ACHN (cell line): ENCODE measurements around the gene LRSAM1.
"Not testable (repeated sequence)": the region's sequence is repeated elsewhere in the genome, so short reads cannot be mapped to it uniquely, and the experiment has no call there.

Experiments used
- DNase-seq: peaks from one replicate; pipeline ENCODE4 v3.0.0-alpha.2; 2015
- in situ Hi-C: cut with HindIII; loops from 2 replicates; pipeline ENCODE4 v1.10.0; 2017; ENCODE audit warnings: low sequenced_read_pairs, low pct_ligation_motif_present, low pct_unique_long_range_greater_than_20kb

The LRSAM1 gene

DNA sequence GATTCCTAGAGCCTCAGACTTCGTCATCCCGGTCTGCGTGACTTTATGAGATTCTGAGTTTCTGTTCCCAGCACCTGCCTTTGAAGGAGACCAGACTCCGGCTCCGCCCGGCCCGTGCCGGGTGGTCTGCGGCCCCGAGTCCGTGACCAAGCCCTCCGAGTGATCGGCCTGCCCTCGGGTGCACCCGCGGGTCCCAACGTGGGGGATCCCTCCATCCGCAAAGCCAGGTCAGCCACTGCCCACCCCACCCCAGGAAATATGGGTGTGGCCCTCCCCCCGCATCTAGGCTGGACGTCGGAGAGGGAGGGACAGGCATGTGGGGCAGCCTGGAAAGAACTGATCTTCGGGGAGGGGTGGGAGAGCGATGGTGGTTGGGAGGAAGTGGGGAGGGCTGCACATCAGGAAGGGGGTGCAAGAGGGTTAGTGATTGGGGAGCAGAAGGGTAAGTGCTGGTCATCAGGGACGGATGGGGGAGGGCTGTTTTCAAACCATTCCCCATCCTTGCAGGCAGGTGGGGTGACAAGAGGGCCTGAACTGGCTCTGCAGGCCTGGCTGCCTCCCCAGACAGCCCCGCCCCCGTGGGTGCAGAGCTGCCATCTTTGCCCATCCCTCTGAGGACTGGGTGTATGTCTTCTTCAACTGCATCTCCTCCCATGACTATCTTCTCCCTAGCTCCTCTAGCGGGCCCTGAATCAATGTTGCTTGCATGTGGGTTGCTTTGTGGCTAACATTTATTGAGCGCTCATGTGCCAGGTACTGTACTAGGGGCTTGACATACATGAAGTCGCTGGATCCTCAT, 747 bp downstream of the LRSAM1 start:
- peak; percentile 72 for DNase-seq
- in situ Hi-C loops, result no loop called here

GRCh38 chr9:127452691-127453090, 1.4 kb downstream of the LRSAM1 start:
- in situ Hi-C loops, result no loop called here

DNA sequence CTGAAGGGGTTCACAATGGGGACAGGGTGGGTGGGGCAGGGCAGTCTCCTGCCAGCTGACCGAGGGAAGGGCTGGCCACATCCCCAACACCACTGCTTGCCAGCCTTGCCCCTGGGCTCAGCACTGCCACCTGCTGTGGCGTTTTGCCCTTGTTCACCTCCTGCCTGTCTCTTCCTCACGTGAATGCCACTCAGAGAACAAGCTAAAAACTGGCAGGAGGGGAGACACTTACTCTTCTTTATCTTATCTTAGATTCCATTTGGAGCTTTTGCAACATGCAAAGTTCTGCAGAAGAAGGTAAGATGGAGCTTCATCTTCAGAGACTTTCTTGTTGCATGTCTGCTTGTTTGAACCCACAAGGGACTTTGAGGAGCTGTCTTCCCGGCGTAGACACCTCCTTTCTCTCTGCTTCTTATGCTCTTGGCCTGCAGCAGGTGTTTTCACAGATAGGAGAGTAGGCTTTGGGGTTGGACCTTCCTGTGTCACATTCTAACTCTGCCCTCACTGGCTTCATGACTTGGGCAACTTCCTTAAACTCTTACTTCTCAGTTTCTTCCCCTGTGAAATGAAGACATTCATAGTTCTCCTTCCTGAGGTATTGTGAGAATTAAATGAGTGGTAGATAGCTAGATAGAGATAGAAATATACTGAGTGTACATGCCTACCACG, 4.1 kb downstream of the LRSAM1 start:
- peak; percentile 35 for DNase-seq
- in situ Hi-C loops, result no loop called here

More at GRCh38 chr9:127452691-127453090, 1.4 kb downstream of the LRSAM1 start:
- peak; percentile 33 for DNase-seq

DNA sequence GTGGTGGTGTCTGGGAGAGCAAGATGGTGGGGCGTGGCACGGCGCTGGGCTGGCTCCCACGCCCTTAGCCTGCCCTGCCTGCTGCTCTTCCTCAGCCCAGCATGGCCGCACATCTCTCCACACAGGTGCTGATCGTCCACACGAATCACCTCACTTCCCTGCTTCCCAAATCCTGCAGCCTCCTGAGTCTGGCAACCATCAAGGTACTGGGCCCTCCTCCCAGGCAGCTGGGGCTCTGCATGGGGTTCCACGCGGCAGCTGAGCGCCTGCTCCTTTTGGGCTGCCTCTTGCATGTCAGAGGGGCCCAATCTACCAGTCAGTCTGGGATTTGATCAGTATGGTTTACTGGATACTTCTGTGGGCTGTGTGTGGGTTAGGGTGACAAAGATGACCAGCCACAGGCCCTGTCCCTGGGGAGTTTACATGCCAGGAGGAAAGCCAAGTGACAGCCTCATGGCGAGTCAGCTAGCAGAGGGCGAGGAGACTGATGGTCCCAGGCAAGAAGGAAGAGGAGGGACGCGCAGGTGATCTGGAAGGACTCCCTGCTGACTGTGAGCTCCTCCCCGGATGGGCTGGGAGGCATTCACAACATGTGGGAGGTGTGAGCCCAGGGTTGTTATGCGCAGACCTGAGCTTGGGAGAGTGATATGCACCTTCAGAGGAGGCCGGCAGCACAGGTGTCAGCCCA, 6.0 kb downstream of the LRSAM1 start:
- DNase-seq, result no peak
- in situ Hi-C loops, result no loop called here

DNA sequence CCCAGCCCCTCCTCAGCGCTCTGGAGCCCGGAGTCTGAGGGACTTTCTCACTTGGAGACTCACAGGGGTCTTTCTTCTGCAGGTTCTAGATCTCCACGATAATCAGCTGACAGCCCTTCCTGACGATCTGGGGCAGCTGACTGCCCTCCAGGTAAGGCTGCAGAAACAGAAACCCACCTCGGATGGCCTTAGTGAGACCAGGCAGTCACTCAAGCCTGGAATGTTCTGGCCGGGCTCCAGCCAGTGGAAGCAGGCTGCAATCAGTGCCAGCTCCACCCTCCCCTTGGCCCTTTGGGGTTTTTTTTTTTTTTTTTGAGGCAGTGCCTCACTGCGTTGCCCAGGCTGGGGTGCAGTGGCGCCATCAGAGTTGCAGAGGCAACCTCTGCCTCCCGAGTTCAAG, 7.6 kb downstream of the LRSAM1 start:
- in situ Hi-C loops, result no loop called here
- DNase-seq, result no peak

DNA sequence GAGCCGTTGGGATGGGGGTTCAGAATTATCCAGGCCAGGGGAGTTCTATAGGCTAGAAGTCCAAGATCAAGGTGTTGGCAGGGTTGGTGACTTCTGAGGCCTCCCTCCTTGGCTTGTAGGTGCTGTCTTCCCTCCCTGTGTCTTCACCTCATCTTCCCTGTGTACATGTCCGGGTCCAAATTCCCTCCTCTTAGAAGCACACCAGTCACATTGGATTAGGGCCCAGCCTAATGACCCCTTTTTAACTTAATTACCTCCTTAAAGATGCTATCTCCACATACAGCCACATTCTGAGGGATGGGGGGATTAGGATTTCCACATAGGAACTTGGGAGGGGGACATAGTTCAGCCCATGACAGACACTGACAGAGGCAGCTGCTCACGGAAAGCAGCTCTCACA, 12.1 kb downstream of the LRSAM1 start:
- in situ Hi-C loops, result no loop called here
- no peak for DNase-seq

DNA sequence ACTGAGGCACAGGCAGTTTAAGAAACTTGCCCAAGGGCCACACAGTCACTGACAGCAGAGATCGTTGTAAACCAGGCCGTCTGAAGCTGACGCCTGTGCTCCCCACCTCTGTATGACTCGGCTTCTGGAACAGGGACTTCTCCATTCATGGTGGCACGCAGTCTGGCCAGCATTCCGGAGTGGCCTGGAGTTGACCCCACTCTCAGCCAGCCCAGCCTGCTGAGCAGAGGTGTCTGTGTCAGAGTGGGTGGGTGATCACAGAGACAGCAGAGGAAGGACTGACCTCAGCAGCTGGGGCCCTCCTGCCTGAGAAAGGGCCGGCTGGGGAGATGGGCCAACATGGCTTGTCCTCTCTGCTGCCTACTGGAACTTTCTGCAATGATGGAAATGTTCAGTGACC, 12.6 kb downstream of the LRSAM1 start:
- in situ Hi-C loops, result no loop called here
- DNase-seq, result no peak

DNA sequence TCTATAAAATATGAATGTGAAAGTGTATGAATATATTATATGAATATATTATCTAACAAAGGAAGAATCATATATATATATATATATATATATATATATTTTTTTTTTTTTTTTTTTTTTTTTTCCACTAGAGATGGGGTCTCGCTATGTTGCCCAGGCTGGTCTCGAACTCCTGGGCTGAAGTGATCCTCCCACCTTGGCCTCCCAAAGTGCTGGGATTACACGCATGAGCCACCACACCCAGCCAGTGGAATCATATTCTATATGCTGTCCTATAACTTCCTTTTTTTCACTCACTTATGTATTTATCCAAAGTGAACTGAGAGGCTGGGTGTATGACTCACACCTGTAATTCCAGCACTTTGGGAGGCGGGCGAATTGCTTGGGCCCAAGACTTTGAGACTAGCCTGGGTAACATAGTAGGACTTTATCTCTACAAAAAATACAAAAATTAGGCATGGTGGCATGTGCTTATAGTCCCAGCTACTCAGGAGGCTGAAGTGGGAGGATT, 15.2 kb downstream of the LRSAM1 start:
- DNase-seq, in situ Hi-C loops: not testable (repeated sequence)

- in situ Hi-C loops, result no loop called here
- no peak for DNase-seq
Measured at GRCh38 chr9:127467621-127468020, 16.3 kb downstream of the LRSAM1 start.

- no peak for DNase-seq
- in situ Hi-C loops, result no loop called here
Measured at GRCh38 chr9:127470662-127471061, 19.4 kb downstream of the LRSAM1 start.

- DNase-seq, result no peak
- in situ Hi-C loops, result no loop called here
Measured at GRCh38 chr9:127473501-127473900, 22.2 kb downstream of the LRSAM1 start.

- no peak for DNase-seq
- in situ Hi-C loops, result no loop called here
Measured at GRCh38 chr9:127473932-127474331, 22.6 kb downstream of the LRSAM1 start.

GRCh38 chr9:127474592-127474991, 23.3 kb downstream of the LRSAM1 start:
- in situ Hi-C loops, result no loop called here
- DNase-seq, result no peak

DNA sequence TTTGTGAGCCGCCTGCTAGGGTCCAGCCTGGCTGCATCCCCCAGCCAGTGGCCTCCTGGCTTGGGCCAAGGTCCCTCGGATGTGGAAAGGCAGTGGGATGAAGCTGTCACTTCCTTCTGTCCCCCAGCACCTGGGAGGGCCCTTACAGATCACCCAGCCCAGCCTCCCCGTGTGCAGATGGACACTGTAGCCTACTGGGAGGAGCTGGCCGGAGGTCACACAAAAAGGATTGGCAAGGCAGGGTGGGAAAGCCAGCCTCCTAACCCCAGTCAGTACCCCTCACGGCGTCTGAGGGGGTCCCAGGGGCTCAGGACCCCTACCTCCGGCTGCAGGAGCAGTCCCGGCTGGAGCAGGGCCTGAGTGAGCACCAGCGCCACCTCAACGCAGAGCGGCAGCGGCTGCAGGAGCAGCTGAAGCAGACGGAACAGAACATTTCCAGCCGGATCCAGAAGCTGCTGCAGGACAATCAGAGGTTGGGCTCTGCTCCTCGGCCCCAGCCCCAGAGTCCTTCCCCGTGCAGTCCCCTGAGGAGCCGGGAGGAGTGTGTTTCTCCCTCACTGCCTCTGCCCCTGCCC, 28.3 kb downstream of the LRSAM1 start:
- DNase-seq, result no peak
- in situ Hi-C loops, result no loop called here

- DNase-seq, result no peak
- in situ Hi-C loops, result no loop called here
Measured at GRCh38 chr9:127482662-127483061, 31.4 kb downstream of the LRSAM1 start.

- in situ Hi-C loops, result no loop called here
Measured at GRCh38 chr9:127485995-127486394, 34.7 kb downstream of the LRSAM1 start.

GRCh38 chr9:127488946-127489345, 37.6 kb downstream of the LRSAM1 start:
- no peak for DNase-seq
- in situ Hi-C loops, result no loop called here

More at GRCh38 chr9:127485995-127486394, 34.7 kb downstream of the LRSAM1 start:
- no peak for DNase-seq

DNA sequence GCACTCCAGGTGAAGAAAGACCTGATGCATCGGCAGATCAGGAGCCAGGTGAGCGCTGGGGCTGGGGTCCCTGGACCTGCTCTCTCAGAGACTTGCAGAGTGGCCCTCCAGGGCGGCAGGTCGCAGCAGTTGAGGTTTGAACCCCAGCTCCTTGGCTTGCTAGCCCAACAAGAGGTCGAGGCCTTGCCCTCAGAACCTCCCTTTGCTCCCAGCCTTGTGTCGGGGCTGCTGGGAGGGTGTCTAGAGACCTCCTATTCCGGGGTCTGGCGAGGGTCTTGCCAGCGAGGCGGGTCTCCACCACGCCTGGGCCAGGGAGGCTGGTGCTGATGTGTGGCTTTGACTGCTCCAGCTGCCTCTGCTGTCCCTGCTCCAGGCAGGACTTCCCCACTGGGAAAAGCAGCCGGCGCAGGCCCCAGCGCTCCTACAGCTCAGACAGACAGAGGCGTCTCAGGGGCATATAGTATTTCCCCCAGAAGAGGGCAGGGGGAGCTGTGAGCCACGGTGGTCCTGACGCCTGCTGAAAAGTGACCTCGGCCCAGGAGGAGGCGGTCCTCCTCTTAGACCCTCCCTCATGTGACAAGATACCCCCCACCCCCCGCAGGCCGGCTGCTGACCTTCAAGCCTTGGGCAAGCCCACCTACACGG, 38.3 kb downstream of the LRSAM1 start:
- in situ Hi-C loops, result no loop called here
- DNase-seq, result no peak
